Ascending aorta (tissue), 2 donors: ENCODE data around the gene PTMS. TPM values are rescaled to one million over a fixed set of nuclear protein-coding genes. Genes with fewer than 3 reads are reported as not detected.

Experiments
- DNase-seq, 2 donors: peaks; one replicate each; pipeline ENCODE4 v3.0.0-alpha.2; 2019; ENCODE audit warnings: low spot score in 2 of 2
- H3K27ac ChIP-seq, 2 donors: fragments of 200-600 bp; sonication (generic); one replicate each; pipeline ENCODE4 v1.5.1; 2016 to 2017; ENCODE audit warnings: mild to moderate bottlenecking in 1 of 2
- H3K27me3 ChIP-seq: fragments of 200-600 bp; sonication (generic); one replicate; pipeline ENCODE4 v1.5.1; 2017
- H3K36me3 ChIP-seq, 2 donors: fragments of 200-600 bp; sonication (generic); one replicate each; pipeline ENCODE4 v1.5.1; 2016
- H3K4me1 ChIP-seq, 2 donors: fragments of 200-600 bp; sonication (generic); one replicate each; pipeline ENCODE4 v1.5.1; 2016 to 2017; ENCODE audit warnings: mild to moderate bottlenecking in 1 of 2
- H3K4me3 ChIP-seq, 2 donors: fragments of 200-600 bp; sonication (generic); one replicate each; pipeline ENCODE4 v1.5.1; 2016 to 2017; ENCODE audit warnings: mild to moderate bottlenecking in 1 of 2
- H3K9me3 ChIP-seq, 2 donors: fragments of 200-600 bp; sonication (generic); one replicate each; pipeline ENCODE4 v1.5.1; 2016
- CTCF ChIP-seq, 3 experiments: fragments of 200-600 bp in 2 of 3; fragments of 450-650 bp in 1 of 3; sonication (generic) in 2 of 3; IDR thresholded peaks; one replicate each; pipeline ENCODE4 v1.5.1; 2016 to 2019; ENCODE audit warnings: antibody characterized with exemption in 3 of 3, mild to moderate bottlenecking in 1 of 3, moderate library complexity in 1 of 3
- intact Hi-C: fragments of 100-400 bp; cut with DNase I; formaldehyde crosslinking; loops from one replicate; pipeline ENCODE4 v1.15.1; 2023
- total RNA-seq: library from RNA; depleted of rRNA; stranded (reverse); fragments of >200 nt; gene quantifications from one replicate; pipeline ENCODE4 v1.1.0, GENCODE V29; 2016

PTMS gene
- total RNA-seq, 1 donor from 2014 or later, result 361 TPM

- Histone ChIP-seq H3K4me1 (peaks cover 3 to 7% of the 10 kb centered on the region in 2 donors), H3K27me3 (peaks cover 7% of the 10 kb centered on the region), H3K36me3 (no peaks in the 10 kb centered on the region), H3K27ac (no peak overlapping the region), H3K9me3 (no peaks in the 10 kb centered on the region), H3K4me3 (no peak overlapping the region)
- no peak for TF ChIP-seq CTCF (IDR thresholded peaks at IDR 0.05)
- intact Hi-C loops, result no loop called here
- DNase-seq, result no peak
Observed at GRCh38 chr12:6819106-6820030, 53.2 kb downstream of the PTMS start.

GRCh38 chr12:6820166-6820565 lies 54.0 kb downstream of the PTMS start:
- Histone ChIP-seq H3K4me1 (peaks cover 3 to 10% of the 10 kb centered on the region in 2 donors), H3K4me3 (no peak overlapping the region), H3K9me3 (no peaks in the 10 kb centered on the region), H3K27ac (no peak overlapping the region), H3K36me3 (no peaks in the 10 kb centered on the region), H3K27me3 (peaks cover 7% of the 10 kb centered on the region)
- intact Hi-C loops, result no loop called here
- no peak for TF ChIP-seq CTCF (IDR thresholded peaks at IDR 0.05)
- no peak for DNase-seq

Other genes with a start within 250 kb of the PTMS start
- gene GAPDH, start 231.8 kb upstream of the PTMS start, total RNA-seq, result 3,445 TPM
- 35.0 TPM for gene IFFO1, start 210.3 kb upstream of the PTMS start, total RNA-seq
- 77.4 TPM for gene NOP2, start 198.1 kb upstream of the PTMS start, total RNA-seq
- 185 TPM for gene CHD4, start 159.0 kb upstream of the PTMS start, total RNA-seq
- gene LPAR5, start 130.4 kb upstream of the PTMS start, total RNA-seq, result 0.21 TPM
- 10.6 TPM for gene ACRBP, start 118.9 kb upstream of the PTMS start, total RNA-seq
- 2.6 TPM for gene ING4, start 103.2 kb upstream of the PTMS start, total RNA-seq
- gene ZNF384, start 77.0 kb upstream of the PTMS start, total RNA-seq, result 15.1 TPM
- not detected for gene PIANP, start 65.5 kb upstream of the PTMS start, total RNA-seq
- gene COPS7A, start 42.3 kb upstream of the PTMS start, total RNA-seq, result 221 TPM
- gene MLF2, start 13.2 kb upstream of the PTMS start, total RNA-seq, result 145 TPM
- gene LAG3, start 6.2 kb downstream of the PTMS start, total RNA-seq, result not detected
- gene CD4, start 23.2 kb downstream of the PTMS start, total RNA-seq, result 2.6 TPM
- 9.4 TPM for gene GPR162, start 55.5 kb downstream of the PTMS start, total RNA-seq
- 62.2 TPM for gene P3H3, start 62.0 kb downstream of the PTMS start, total RNA-seq
- 10.4 TPM for gene GNB3, start 74.6 kb downstream of the PTMS start, total RNA-seq
- not detected for gene CDCA3, start 84.9 kb downstream of the PTMS start, total RNA-seq
- gene USP5, start 85.8 kb downstream of the PTMS start, total RNA-seq, result 46.2 TPM
- gene TPI1, start 101.2 kb downstream of the PTMS start, total RNA-seq, result 482 TPM
- gene SPSB2, start 106.9 kb downstream of the PTMS start, total RNA-seq, result 14.5 TPM
- 6.6 TPM for gene LRRC23, start 138.5 kb downstream of the PTMS start, total RNA-seq
- gene ENO2, start 148.2 kb downstream of the PTMS start, total RNA-seq, result 30.3 TPM
- gene ATN1, start 161.6 kb downstream of the PTMS start, total RNA-seq, result 207 TPM
- gene RNU7-1, start 177.5 kb downstream of the PTMS start, total RNA-seq, result not detected
- gene C12orf57, start 177.7 kb downstream of the PTMS start, total RNA-seq, result 558 TPM
- gene PTPN6, start 185.0 kb downstream of the PTMS start, total RNA-seq, result 1.7 TPM
- gene PHB2, start 204.3 kb downstream of the PTMS start, total RNA-seq, result 85.5 TPM
- 37.4 TPM for gene EMG1, start 204.6 kb downstream of the PTMS start, total RNA-seq